Adrenal gland (tissue), 5 donors: ENCODE results near the gene ARHGEF11.

Experiments
- CTCF ChIP-seq, 6 experiments: fragments of 450-650 bp in 4 of 6; fragments of 200-600 bp in 2 of 6; sonication (generic) in 1 of 6; IDR thresholded peaks; 1 replicate in 5 of 6; 2 replicates in 1 of 6; pipeline versions ENCODE4 v1.5.1 to v1.8.0; 2016 to 2021; ENCODE audit warnings: antibody characterized with exemption in 6 of 6, mild to moderate bottlenecking in 2 of 6, moderate library complexity in 1 of 6
- POLR2A ChIP-seq, 2 donors: fragments of 450-650 bp; IDR thresholded peaks; one replicate each; pipeline ENCODE4 v1.6.1; 2017; ENCODE audit warnings: antibody characterized with exemption in 2 of 2, mild to moderate bottlenecking in 2 of 2, moderate library complexity in 1 of 2
- donor health status: DM: no; HTN: no; CAD: no.

- peak in 1 of 2 donors; percentile 15 for TF ChIP-seq POLR2A (IDR thresholded peaks at IDR 0.05)
- peak in 1 of 6 experiments; percentile 8 for TF ChIP-seq CTCF (IDR thresholded peaks at IDR 0.05)
Observed at GRCh38 chr1:156893048-156893953, 152.2 kb downstream of the ARHGEF11 start, which contains the start of gene PEAR1.
